Testis (tissue), 3 donors: Measurements from ENCODE around the gene CROT. TPM values are rescaled to one million over a fixed set of nuclear protein-coding genes. Genes with fewer than 3 reads are reported as not detected.

Experiments
- DNase-seq: peaks from one replicate; pipeline ENCODE4 v3.0.0-alpha.2; 2019
- H3K27ac ChIP-seq, 2 donors: fragments of 200-600 bp; sonication (generic); one replicate each; pipeline ENCODE4 v1.5.1; 2019
- H3K27me3 ChIP-seq: fragments of 200-600 bp; sonication (generic); one replicate; pipeline ENCODE4 v1.5.1; 2019
- H3K36me3 ChIP-seq: fragments of 200-600 bp; sonication (generic); one replicate; pipeline ENCODE4 v1.5.1; 2017; ENCODE audit warnings: low read depth; ENCODE audit errors: missing control alignments
- H3K4me1 ChIP-seq: fragments of 200-600 bp; sonication (generic); one replicate; pipeline ENCODE4 v1.5.1; 2019
- H3K4me3 ChIP-seq, 2 donors: fragments of 200-600 bp; sonication (generic); one replicate each; pipeline ENCODE4 v1.5.1; 2017 to 2019
- H3K9me3 ChIP-seq: fragments of 200-600 bp; sonication (generic); one replicate; pipeline ENCODE4 v1.5.1; 2017
- CTCF ChIP-seq, 3 experiments: fragments of 450-650 bp in 2 of 3; fragments of 200-600 bp in 1 of 3; sonication (generic) in 1 of 3; IDR thresholded peaks; one replicate each; pipeline ENCODE4 v1.5.1; 2016 to 2019; ENCODE audit warnings: antibody characterized with exemption in 3 of 3, mild to moderate bottlenecking in 2 of 3, moderate library complexity in 1 of 3
- POLR2A ChIP-seq: fragments of 450-650 bp; IDR thresholded peaks from one replicate; pipeline ENCODE4 v1.6.1; 2017; ENCODE audit warnings: antibody characterized with exemption, mild to moderate bottlenecking, moderate library complexity
- WGBS, 2 donors: methylation state at CpG; one replicate each; pipeline ENCODE4 v1.1.5; 2018; 5-methylcytosine and 5-hydroxymethylcytosine counted together
- intact Hi-C: fragments of 100-400 bp; cut with DNase I; formaldehyde crosslinking; loops from one replicate; pipeline ENCODE4 v1.15.1; 2023; ENCODE audit warnings: low total_unique reads
- polyA plus RNA-seq: library from polyadenylated mRNA; stranded (reverse); fragments of 350-450 nt; fragmentation: Illumina TruSeq; extraction: RNeasy Lipid Tissue Mini Kit (QIAGEN cat#74804); gene quantifications from one replicate; pipeline ENCODE4 v1.2.3, GENCODE V29; 2014; ENCODE audit warnings: low read depth, low replicate concordance; ENCODE audit not compliant: insufficient read depth
- total RNA-seq, 2 donors: library from RNA; depleted of rRNA; stranded (reverse); fragments of >200 nt; gene quantifications; one replicate each; pipeline ENCODE4 v1.2.3, GENCODE V29; 2016

The CROT gene
- total and polyA plus RNA-seq, 3 donors from 2014 or later, result 4.5 to 10.5 (median 7.3) TPM

DNA sequence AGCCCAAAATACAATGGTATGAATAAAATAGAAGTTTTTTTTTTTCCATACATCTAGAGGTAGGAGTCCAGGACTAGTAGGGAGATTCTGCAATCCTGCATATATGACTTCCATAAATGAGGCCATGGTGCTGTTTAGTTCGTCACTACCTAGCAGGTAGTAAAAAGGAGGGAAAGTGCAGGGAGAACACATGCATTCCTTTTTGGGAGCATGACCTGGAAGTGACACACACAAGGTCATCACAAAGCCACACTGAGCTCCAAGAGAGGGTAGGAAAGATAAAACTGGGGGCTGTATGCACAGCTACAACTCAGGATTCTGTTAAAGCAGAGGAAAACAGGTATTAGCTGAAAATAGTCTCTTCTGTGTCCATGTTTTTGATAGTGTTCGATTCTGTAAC lies 2.2 kb downstream of the CROT start:
- 89 to 92% methylated on average over 2 of the region's 2 CpGs for WGBS, 2 donors
- Histone ChIP-seq H3K4me3 (no peak overlapping the region), H3K27me3 (no peaks in the 10 kb centered on the region), H3K4me1 (no peaks in the 10 kb centered on the region), H3K9me3 (no peaks in the 10 kb centered on the region), H3K36me3 (no peaks in the 10 kb centered on the region), H3K27ac (no peak overlapping the region)
- DNase-seq, result no peak
- no peak for TF ChIP-seq POLR2A
- TF ChIP-seq CTCF (IDR thresholded peaks at IDR 0.05), result no peak
- intact Hi-C loops, result no loop called here

DNA sequence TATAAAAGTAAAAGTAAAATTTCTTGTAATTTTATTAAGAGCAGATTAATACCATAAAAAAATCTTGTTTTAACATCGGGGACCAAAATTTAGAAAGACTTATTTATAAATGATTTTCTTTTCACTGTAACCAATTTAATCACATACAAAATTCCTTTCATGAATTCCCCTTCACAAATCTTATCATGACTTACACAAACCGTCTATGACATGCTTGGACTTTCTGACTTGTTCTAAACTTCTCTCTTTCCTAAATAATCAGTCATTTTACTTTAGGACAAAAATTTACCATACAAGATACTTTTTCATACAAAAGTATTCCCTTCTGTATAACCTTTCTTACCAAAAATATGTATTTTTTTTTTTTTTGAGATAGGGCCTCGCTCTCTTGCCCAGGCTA lies 9.3 kb downstream of the CROT start:
- no peak for DNase-seq
- TF ChIP-seq POLR2A (no peak), CTCF (IDR thresholded peaks at IDR 0.05) (no peak)
- Histone ChIP-seq H3K4me3 (no peak overlapping the region), H3K27me3 (no peaks in the 10 kb centered on the region), H3K27ac (no peak overlapping the region), H3K4me1 (no peaks in the 10 kb centered on the region), H3K36me3 (no peaks in the 10 kb centered on the region), H3K9me3 (no peaks in the 10 kb centered on the region)
- intact Hi-C loops, result no loop called here
- 89 to 91% methylated on average over 3 of the region's 3 CpGs for WGBS, 2 donors

GRCh38 chr7:87356448-87356847 lies 11.0 kb downstream of the CROT start:
- Histone ChIP-seq H3K9me3 (no peaks in the 10 kb centered on the region), H3K36me3 (no peaks in the 10 kb centered on the region), H3K4me3 (no peak overlapping the region), H3K27me3 (no peaks in the 10 kb centered on the region), H3K4me1 (no peaks in the 10 kb centered on the region), H3K27ac (no peak overlapping the region)
- no peak for DNase-seq
- intact Hi-C loops, result no loop called here
- 81 to 92% methylated on average over 1 of the region's 1 CpG for WGBS, 2 donors
- TF ChIP-seq CTCF (IDR thresholded peaks at IDR 0.05) (no peak), POLR2A (no peak)

GRCh38 chr7:87359366-87359765 lies 13.9 kb downstream of the CROT start:
- TF ChIP-seq POLR2A, result no peak
- Histone ChIP-seq H3K4me1 (no peaks in the 10 kb centered on the region), H3K36me3 (no peaks in the 10 kb centered on the region), H3K27ac (no peak overlapping the region), H3K27me3 (no peaks in the 10 kb centered on the region), H3K9me3 (no peaks in the 10 kb centered on the region), H3K4me3 (no peak overlapping the region)
- WGBS, 2 donors, result 89% methylated on average over 2 of the region's 2 CpGs
- intact Hi-C loops, result no loop called here
- DNase-seq, result no peak

DNA sequence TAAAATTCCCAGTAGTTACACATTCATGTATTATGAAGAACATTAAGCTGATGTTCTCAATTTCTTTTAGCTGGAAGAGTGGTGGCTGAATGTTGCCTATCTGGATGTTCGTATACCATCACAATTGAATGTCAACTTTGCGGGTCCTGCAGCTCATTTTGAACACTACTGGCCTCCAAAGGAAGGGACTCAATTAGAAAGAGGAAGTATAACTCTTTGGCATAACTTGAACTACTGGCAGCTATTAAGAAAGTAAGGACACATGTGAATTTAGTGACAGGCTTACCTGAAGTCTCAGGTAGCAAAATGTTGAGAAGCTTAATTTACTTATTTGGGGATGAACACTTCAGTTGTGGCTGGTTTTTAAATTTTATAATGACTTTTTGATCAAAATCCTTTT lies 15.9 kb downstream of the CROT start:
- DNase-seq, result no peak
- no peak for TF ChIP-seq CTCF (IDR thresholded peaks at IDR 0.05)
- TF ChIP-seq POLR2A, result no peak
- no peak overlapping the region for H3K4me3 ChIP-seq
- H3K27me3 ChIP-seq, result no peaks in the 10 kb centered on the region
- H3K4me1 ChIP-seq, result no peaks in the 10 kb centered on the region
- WGBS, 2 donors, result 95 to 98% methylated on average over 2 of the region's 2 CpGs
- H3K9me3 ChIP-seq, result no peaks in the 10 kb centered on the region
- H3K27ac ChIP-seq, result no peak overlapping the region
- intact Hi-C loops, result no loop called here
- no peaks in the 10 kb centered on the region for H3K36me3 ChIP-seq
